ENCODE measurements around the gene ENTPD6.

GRCh38 chr20:25194333-25194972 is 1.1 kb upstream of the ENTPD6 start:
- TF ChIP-seq CTCF (IDR thresholded peaks at IDR 0.05) (no peak), EZH2 (IDR thresholded peaks at IDR 0.05; ENCODE audit: borderline replicate concordance, insufficient read depth, low read depth, low read length, poor library complexity, severe bottlenecking) (no peak)

Data from B cell (primary cell).